GM12878 (cell line): ENCODE results near the gene ZBTB22. TPM values are rescaled to one million over a fixed set of nuclear protein-coding genes. Genes with fewer than 3 reads are reported as not detected.

Source experiments
- ATAC-seq: fragments of 200-7000 bp; cut with Tn5 transposase; 3 replicates; pipeline ENCODE4 v1.9.1; 2020; ENCODE audit warnings: mild to moderate bottlenecking, moderate library complexity
- BruUV-seq: library from RNA; stranded (reverse); fragments of 400-500 nt; replicated peaks from 2 replicates; lab custom pipeline; 2021; lab: Mats Ljungman, UMichigan
- CTCF ChIA-PET: fragments of 300-600 bp; sonication (Branson Sonifier 250); formaldehyde crosslinking; extraction: SDS; loops from one replicate; lab custom pipeline; 2021; ENCODE audit warnings: inconsistent platforms; lab: Yijun Ruan, JAX
- POLR2A ChIA-PET: fragments of 350-600 bp; formaldehyde crosslinking; extraction: SDS; loops from one replicate; lab custom pipeline; 2021; ENCODE audit warnings: inconsistent platforms; lab: Charles Lee
- RAD21 ChIA-PET: fragments of 300-600 bp; sonication (Branson Sonifier 250); formaldehyde crosslinking; loops from one replicate; lab custom pipeline; 2023; ENCODE audit warnings: antibody characterized with exemption; ENCODE audit not compliant: unreplicated experiment; lab: Charles Lee
- SMC1A ChIA-PET: fragments of 300-600 bp; sonication (Branson Sonifier 250); formaldehyde crosslinking; loops from one replicate; lab custom pipeline; 2023; ENCODE audit not compliant: unreplicated experiment, uncharacterized antibody; lab: Charles Lee
- DNase-seq: peaks from one replicate; pipeline ENCODE4 v3.0.0-alpha.2; 2011; ENCODE audit warnings: low read depth, low spot score
- FAIRE-seq: peaks from 3 replicates; lab custom pipeline; 2011; peaks lifted over from hg19 to GRCh38; lab: Jason Lieb, UNC
- H2AFZ ChIP-seq: 2 replicates; pipeline ENCODE4 v1.6.0; 2011; ENCODE audit warnings: low read depth, low read length, control low read depth; ENCODE audit not compliant: control insufficient read depth
- H3K27ac ChIP-seq: 2 replicates; pipeline ENCODE4 v1.5.1; 2011; ENCODE audit warnings: control low read depth; ENCODE audit not compliant: control insufficient read depth, insufficient read depth
- H3K27me3 ChIP-seq, 2 experiments: replicated peaks in 1 of 2; 2 replicates each; pipeline versions ENCODE4 v1.6.0 to v1.6.1; 2011; ENCODE audit warnings: low read length in 1 of 2; ENCODE audit not compliant: control insufficient read depth in 2 of 2, insufficient read depth in 2 of 2
- H3K36me3 ChIP-seq, 2 experiments: 2 replicates each; pipeline ENCODE4 v1.5.1; 2011; ENCODE audit warnings: low read length in 1 of 2; ENCODE audit not compliant: control insufficient read depth in 2 of 2, insufficient read depth in 2 of 2
- H3K4me1 ChIP-seq: 2 replicates; pipeline ENCODE4 v1.6.1; 2011; ENCODE audit warnings: mild to moderate bottlenecking, low read length, moderate library complexity, mixed read lengths; ENCODE audit not compliant: control insufficient read depth, insufficient read depth
- H3K4me2 ChIP-seq: 2 replicates; pipeline ENCODE4 v1.6.0; 2011; ENCODE audit warnings: control low read depth; ENCODE audit not compliant: control insufficient read depth, insufficient read depth
- H3K4me3 ChIP-seq: fragments of 200-600 bp; sonication (generic); 2 replicates; pipeline ENCODE4 v1.5.1; 2016
- H3K79me2 ChIP-seq: 2 replicates; pipeline ENCODE4 v1.6.0; 2011; ENCODE audit warnings: low read length; ENCODE audit not compliant: control insufficient read depth, insufficient read depth
- H3K9ac ChIP-seq: 2 replicates; pipeline ENCODE4 v1.8.0; 2011; ENCODE audit warnings: low read length, control low read depth, mixed read lengths; ENCODE audit not compliant: control insufficient read depth, insufficient read depth
- H3K9me3 ChIP-seq: replicated peaks from 3 replicates; pipeline ENCODE4 v1.5.1; 2011; ENCODE audit warnings: mild to moderate bottlenecking, low read length; ENCODE audit not compliant: control insufficient read depth, insufficient read depth
- H4K20me1 ChIP-seq: 2 replicates; pipeline ENCODE4 v1.6.0; 2011; ENCODE audit not compliant: control insufficient read depth, insufficient read depth
- BMI1 ChIP-seq: fragments of 450-650 bp; IDR thresholded peaks from 2 replicates; pipeline ENCODE4 v1.6.1; 2016; ENCODE audit warnings: mild to moderate bottlenecking, moderate library complexity, borderline replicate concordance
- CEBPZ ChIP-seq: fragments of 150-350 bp; IDR thresholded peaks from 2 replicates; pipeline ENCODE4 v1.6.1; 2016; ENCODE audit warnings: low read depth, low read length
- CUX1 ChIP-seq: IDR thresholded peaks from 2 replicates; pipeline ENCODE4 v1.6.1; 2012; ENCODE audit warnings: improper control_type of control experiment, low read depth, low read length; ENCODE audit not compliant: insufficient replicate concordance
- GATAD2B ChIP-seq: fragments of 450-650 bp; conservative IDR thresholded peaks from 2 replicates; pipeline ENCODE4 v1.6.1; 2017; ENCODE audit warnings: low read depth, mild to moderate bottlenecking, moderate library complexity
- MEF2B ChIP-seq: fragments of 450-650 bp; IDR thresholded peaks from 2 replicates; pipeline ENCODE4 v1.6.1; 2018; ENCODE audit warnings: mild to moderate bottlenecking, moderate library complexity; ENCODE audit not compliant: partially characterized antibody, poor library complexity, severe bottlenecking
- NR2F1 ChIP-seq: fragments of 450-650 bp; conservative IDR thresholded peaks from 2 replicates; pipeline ENCODE4 v1.6.1; 2017; ENCODE audit warnings: mild to moderate bottlenecking
- PAX5 ChIP-seq: IDR thresholded peaks from 2 replicates; pipeline ENCODE4 v1.6.1; 2011; ENCODE audit warnings: low read depth, low read length, borderline replicate concordance
- TAF1 ChIP-seq: IDR thresholded peaks from 2 replicates; pipeline ENCODE4 v1.6.1; 2011; ENCODE audit warnings: mild to moderate bottlenecking, low read depth, low read length, borderline replicate concordance
- TARDBP ChIP-seq: IDR thresholded peaks from 2 replicates; pipeline ENCODE4 v1.6.1; 2016; ENCODE audit warnings: borderline replicate concordance
- TBL1XR1 ChIP-seq: IDR thresholded peaks from 2 replicates; pipeline ENCODE4 v1.6.1; 2012; ENCODE audit warnings: low read depth, low read length, improper control_type of control experiment
- TCF3 ChIP-seq: IDR thresholded peaks from 2 replicates; pipeline ENCODE4 v1.6.1; 2012; ENCODE audit warnings: low read depth, mild to moderate bottlenecking, low read length, borderline replicate concordance; ENCODE audit not compliant: insufficient read depth
- ZNF207 ChIP-seq: fragments of 450-650 bp; IDR thresholded peaks from 2 replicates; pipeline ENCODE4 v1.6.1; 2014; ENCODE audit warnings: antibody characterized with exemption, mild to moderate bottlenecking, borderline replicate concordance
- WGBS: methylation state at CpG from one replicate; pipeline ENCODE4 v1.1.6; 2016; ENCODE audit warnings: low lambda C conversion rate; ENCODE audit not compliant: insufficient replicate concordance, insufficient coverage; ENCODE audit errors: missing lambda C conversion rate; 5-methylcytosine and 5-hydroxymethylcytosine counted together
- in situ Hi-C: fragments of 300-500 bp; cut with MboI; formaldehyde crosslinking; loops from 9 replicates; pipeline ENCODE4 v1.14.3; 2018; ENCODE audit warnings: mixed read lengths
- intact Hi-C: fragments of 100-400 bp; cut with micrococcal nuclease; formaldehyde crosslinking; loops from one replicate; pipeline ENCODE4 v1.14.2; 2022; ENCODE audit not compliant: unreplicated experiment
- polyA plus RNA-seq, 11 experiments: library from polyadenylated mRNA; depleted of rRNA in 4 of 11; unstranded in 6 of 11; stranded (reverse) in 5 of 11; fragments of >200 nt; fragmentation: Nextera tagmentation in 4 of 11; fragmentation: Illumina TruSeq in 1 of 11; extraction: Ambion mirVana in 4 of 11; extraction: Trizol in 1 of 11; gene quantifications; 1 replicate in 1 of 11; 2 replicates in 10 of 11; pipeline versions ENCODE4 v1.2.1 to v1.2.3, GENCODE V29; 2011 to 2016; ENCODE audit warnings: inconsistent platforms in 2 of 11, missing spikeins in 2 of 11, low read depth in 1 of 11
- total RNA-seq, 4 experiments: library from RNA; depleted of rRNA in 3 of 4; stranded (reverse); fragments of >200 nt in 3 of 4; fragmentation: Illumina TruSeq in 1 of 4; extraction: Trizol in 1 of 4; gene quantifications; 2 replicates each; pipeline versions ENCODE4 v1.2.1 to v1.2.3, GENCODE V29; 2013 to 2021
- TF ChIP-seq, protein P1 (sequence below): IDR thresholded peaks from 2 replicates; pipeline ENCODE4 v1.6.1; 2011; ENCODE audit warnings: borderline replicate concordance, low read depth, mild to moderate bottlenecking, moderate library complexity, mixed read lengths, low read length; ENCODE audit not compliant: insufficient read depth; ENCODE audit errors: extremely low read length

The ZBTB22 gene
- total and polyA plus RNA-seq, 10 of the 15 experiments (the other 5 are each of a cell fraction or from before 2014, with no cell fraction given), result 0.11 to 9.9 (median 4.8) TPM

GRCh38 chr6:33296797-33297405 lies 20.6 kb downstream of the ZBTB22 start:
- ChIA-PET CTCF (interaction anchor here (1.0 to 4.5 kb wide), 3 partner anchors 20 to 99 kb away, joined by 3 to 30 read pairs (median 4); partner anchors contain the start of genes B3GALT4, RPS18 and VPS52), POLR2A (interaction anchor here (0.6 to 3.4 kb wide), 8 partner anchors 8 to 272 kb away, joined by 3 to 41 read pairs (median 4); partner anchors contain the start of genes B3GALT4, PFDN6, RPS18 and TAPBP), SMC1A (interaction anchor here (0.7 to 2.1 kb wide), 5 partner anchors 8 to 21 kb away, joined by 3 to 13 read pairs (median 7); partner anchors contain the start of genes B3GALT4, PFDN6, TAPBP and WDR46), RAD21 (interaction anchor here (0.7 to 1.0 kb wide), 4 partner anchors 15 to 212 kb away, joined by 3 to 4 read pairs (median 3); partner anchors contain the start of gene ZBTB22)
- DNase-seq, result no peak
- Histone ChIP-seq H3K4me1 (peaks cover 11% of the 10 kb centered on the region), H3K9me3 (no peaks in the 10 kb centered on the region), H3K36me3 (peaks cover 0 to 12% of the 10 kb centered on the region in 2 experiments; a peak in 3 of 4 replicates), H2AFZ (no peak overlapping the region), H3K4me2 (peak overlapping the region; percentile 93), H3K27ac (no peak overlapping the region), H4K20me1 (no peaks in the 10 kb centered on the region), H3K27me3 (no peaks in the 10 kb centered on the region), H3K4me3 (peak overlapping the region; percentile 100; the same call in 1 of the 2 replicates), H3K9ac (no peak overlapping the region), H3K79me2 (peaks cover 4% of the 10 kb centered on the region; the same call in 1 of the 2 replicates)
- in situ Hi-C loops, result no loop called here
- intact Hi-C loops, result no loop called here
- 94% methylated on average over 12 of the region's 12 CpGs for WGBS
- FAIRE-seq, result no peak
- BruUV-seq, result no TSS peak
- no peak for ATAC-seq
- no peak for TF ChIP-seq CEBPZ
- no peak for TF ChIP-seq NR2F1
- TF ChIP-seq TCF3, result no peak
- no peak for TF ChIP-seq GATAD2B
- no peak for TF ChIP-seq ZNF207
- no peak for TF ChIP-seq PAX5
- no peak for TF ChIP-seq CUX1
- no peak for TF ChIP-seq BMI1
- no peak for TF ChIP-seq TAF1
- no peak for TF ChIP-seq TARDBP
- TF ChIP-seq, protein P1, sequence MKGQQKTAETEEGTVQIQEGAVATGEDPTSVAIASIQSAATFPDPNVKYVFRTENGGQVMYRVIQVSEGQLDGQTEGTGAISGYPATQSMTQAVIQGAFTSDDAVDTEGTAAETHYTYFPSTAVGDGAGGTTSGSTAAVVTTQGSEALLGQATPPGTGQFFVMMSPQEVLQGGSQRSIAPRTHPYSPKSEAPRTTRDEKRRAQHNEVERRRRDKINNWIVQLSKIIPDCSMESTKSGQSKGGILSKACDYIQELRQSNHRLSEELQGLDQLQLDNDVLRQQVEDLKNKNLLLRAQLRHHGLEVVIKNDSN, result no peak
- no peak for TF ChIP-seq TBL1XR1
- TF ChIP-seq MEF2B, result no peak
